A673 (cell line): ENCODE measurements around the gene RPL4.

ENCODE experiments used
- EZH2 ChIP-seq: fragments of 200-600 bp; sonication (generic); IDR thresholded peaks from 2 replicates; pipeline ENCODE4 v1.6.1; 2017; ENCODE audit warnings: borderline replicate concordance, low read depth, mild to moderate bottlenecking, mixed read lengths, antibody characterized with exemption, low read length; ENCODE audit not compliant: poor library complexity, severe bottlenecking
- TF ChIP-seq, protein P1 (sequence below): fragments of 300-800, 200-600 bp; sonication (generic); conservative IDR thresholded peaks from 2 replicates; pipeline ENCODE4 v1.5.1; 2017; ENCODE audit warnings: low read depth, mild to moderate bottlenecking, antibody characterized with exemption, low read length, moderate library complexity, mixed read lengths

DNA sequence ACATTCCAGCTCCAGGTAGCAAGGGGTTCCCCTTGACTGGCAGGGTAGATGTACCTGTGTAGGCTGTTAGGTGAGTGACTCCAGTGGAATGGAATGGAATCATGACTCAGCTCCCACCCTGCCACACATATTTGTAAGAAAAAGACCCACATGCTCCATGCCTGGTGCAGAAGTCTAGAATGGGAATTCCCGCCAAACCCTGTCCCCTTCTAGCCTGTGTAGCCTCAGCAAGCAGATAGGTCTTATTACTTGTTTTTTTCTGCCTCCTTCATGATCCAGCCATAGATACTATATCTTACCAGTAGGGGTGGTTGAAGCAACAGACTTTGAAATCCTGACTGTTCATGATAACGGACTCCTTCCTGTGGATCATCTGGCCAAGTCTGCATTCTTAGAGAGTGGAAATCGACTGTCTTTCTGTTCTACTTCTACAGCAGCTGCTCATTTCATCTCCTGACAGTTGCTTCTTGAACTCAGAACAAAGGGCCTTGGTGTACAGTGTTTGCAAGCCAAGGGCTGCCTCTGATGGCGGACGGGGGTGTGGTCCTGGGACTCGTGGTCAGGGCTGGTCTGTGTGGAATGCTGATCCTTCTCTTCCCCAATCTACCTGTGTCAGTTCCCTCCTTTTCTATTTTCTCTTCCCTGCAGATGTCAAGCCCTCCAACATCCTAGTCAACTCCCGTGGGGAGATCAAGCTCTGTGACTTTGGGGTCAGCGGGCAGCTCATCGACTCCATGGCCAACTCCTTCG lies 23.4 kb downstream of the RPL4 start:
- no peak for TF ChIP-seq EZH2
- TF ChIP-seq, protein P1, sequence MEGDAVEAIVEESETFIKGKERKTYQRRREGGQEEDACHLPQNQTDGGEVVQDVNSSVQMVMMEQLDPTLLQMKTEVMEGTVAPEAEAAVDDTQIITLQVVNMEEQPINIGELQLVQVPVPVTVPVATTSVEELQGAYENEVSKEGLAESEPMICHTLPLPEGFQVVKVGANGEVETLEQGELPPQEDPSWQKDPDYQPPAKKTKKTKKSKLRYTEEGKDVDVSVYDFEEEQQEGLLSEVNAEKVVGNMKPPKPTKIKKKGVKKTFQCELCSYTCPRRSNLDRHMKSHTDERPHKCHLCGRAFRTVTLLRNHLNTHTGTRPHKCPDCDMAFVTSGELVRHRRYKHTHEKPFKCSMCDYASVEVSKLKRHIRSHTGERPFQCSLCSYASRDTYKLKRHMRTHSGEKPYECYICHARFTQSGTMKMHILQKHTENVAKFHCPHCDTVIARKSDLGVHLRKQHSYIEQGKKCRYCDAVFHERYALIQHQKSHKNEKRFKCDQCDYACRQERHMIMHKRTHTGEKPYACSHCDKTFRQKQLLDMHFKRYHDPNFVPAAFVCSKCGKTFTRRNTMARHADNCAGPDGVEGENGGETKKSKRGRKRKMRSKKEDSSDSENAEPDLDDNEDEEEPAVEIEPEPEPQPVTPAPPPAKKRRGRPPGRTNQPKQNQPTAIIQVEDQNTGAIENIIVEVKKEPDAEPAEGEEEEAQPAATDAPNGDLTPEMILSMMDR, result no peak
